Lower leg skin (tissue), 4 donors: ENCODE measurements around the gene DPM1. TPM values are rescaled to one million over a fixed set of nuclear protein-coding genes. Genes with fewer than 3 reads are reported as not detected.

ENCODE experiments used
- DNase-seq, 2 donors: peaks; one replicate each; pipeline ENCODE4 v3.0.0-alpha.2; 2019; ENCODE audit warnings: low spot score in 2 of 2
- H3K4me3 ChIP-seq: fragments of 200-600 bp; sonication (generic); 2 replicates; pipeline ENCODE4 v1.5.1; 2017; ENCODE audit warnings: mild to moderate bottlenecking, low read depth; ENCODE audit not compliant: poor library complexity, severe bottlenecking
- POLR2A ChIP-seq, 2 donors: fragments of 450-650 bp; IDR thresholded peaks; one replicate each; pipeline ENCODE4 v1.6.1; 2016 to 2017; ENCODE audit warnings: antibody characterized with exemption in 2 of 2, mild to moderate bottlenecking in 1 of 2, moderate library complexity in 1 of 2
- WGBS, 2 donors: methylation state at CpG; one replicate each; pipeline ENCODE4 v1.1.5; 2018; 5-methylcytosine and 5-hydroxymethylcytosine counted together
- intact Hi-C: fragments of 100-400 bp; cut with DNase I; formaldehyde crosslinking; loops from one replicate; pipeline ENCODE4 v1.15.0; 2023; ENCODE audit warnings: low total_unique reads
- total RNA-seq, 4 donors: library from RNA; depleted of rRNA; stranded (reverse); fragments of >200 nt; gene quantifications; one replicate each; pipeline ENCODE4 v1.1.0, GENCODE V29; 2016
- TF ChIP-seq, protein P1 (sequence below), 3 donors: fragments of 450-650 bp; IDR thresholded peaks; one replicate each; pipeline ENCODE4 v1.5.1; 2016; ENCODE audit warnings: antibody characterized with exemption in 3 of 3, mild to moderate bottlenecking in 3 of 3, moderate library complexity in 2 of 3

DPM1 gene
- total RNA-seq, 4 donors from 2014 or later = 38.8 to 79.6 (median 49.7) TPM

DNA sequence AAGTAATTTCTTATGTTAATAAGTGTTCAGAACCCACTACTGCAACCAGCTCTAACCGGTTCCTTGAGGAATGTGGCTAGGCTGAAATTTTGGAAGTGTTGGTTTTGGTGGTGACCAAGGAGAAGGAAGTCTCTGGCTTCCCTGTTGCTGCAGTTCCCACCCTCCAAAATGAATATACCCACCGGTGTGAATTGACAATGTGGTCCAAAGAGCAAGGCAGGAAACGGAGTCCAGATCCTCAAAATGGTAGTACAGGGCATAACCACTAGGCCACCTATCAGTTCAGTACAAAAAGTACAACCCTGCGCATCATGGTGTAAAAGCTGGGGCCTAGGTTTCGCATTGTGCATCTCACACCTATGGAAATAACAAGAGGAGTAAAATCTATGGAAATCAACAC, 29.9 kb downstream of the DPM1 start:
- intact Hi-C loops = loop anchor here (10.0 kb wide), 1 partner anchor 134 kb away; the partner anchor contains the start of gene BCAS4
- DNase-seq = no peak
- no peak for TF ChIP-seq POLR2A (IDR thresholded peaks at IDR 0.05)
- TF ChIP-seq, protein P1, sequence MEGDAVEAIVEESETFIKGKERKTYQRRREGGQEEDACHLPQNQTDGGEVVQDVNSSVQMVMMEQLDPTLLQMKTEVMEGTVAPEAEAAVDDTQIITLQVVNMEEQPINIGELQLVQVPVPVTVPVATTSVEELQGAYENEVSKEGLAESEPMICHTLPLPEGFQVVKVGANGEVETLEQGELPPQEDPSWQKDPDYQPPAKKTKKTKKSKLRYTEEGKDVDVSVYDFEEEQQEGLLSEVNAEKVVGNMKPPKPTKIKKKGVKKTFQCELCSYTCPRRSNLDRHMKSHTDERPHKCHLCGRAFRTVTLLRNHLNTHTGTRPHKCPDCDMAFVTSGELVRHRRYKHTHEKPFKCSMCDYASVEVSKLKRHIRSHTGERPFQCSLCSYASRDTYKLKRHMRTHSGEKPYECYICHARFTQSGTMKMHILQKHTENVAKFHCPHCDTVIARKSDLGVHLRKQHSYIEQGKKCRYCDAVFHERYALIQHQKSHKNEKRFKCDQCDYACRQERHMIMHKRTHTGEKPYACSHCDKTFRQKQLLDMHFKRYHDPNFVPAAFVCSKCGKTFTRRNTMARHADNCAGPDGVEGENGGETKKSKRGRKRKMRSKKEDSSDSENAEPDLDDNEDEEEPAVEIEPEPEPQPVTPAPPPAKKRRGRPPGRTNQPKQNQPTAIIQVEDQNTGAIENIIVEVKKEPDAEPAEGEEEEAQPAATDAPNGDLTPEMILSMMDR (IDR thresholded peaks at IDR 0.05) = no peak
- H3K4me3 ChIP-seq = no peak overlapping the region
- 62 to 65% methylated on average over 5 of the region's 5 CpGs for WGBS, 2 donors

DNA sequence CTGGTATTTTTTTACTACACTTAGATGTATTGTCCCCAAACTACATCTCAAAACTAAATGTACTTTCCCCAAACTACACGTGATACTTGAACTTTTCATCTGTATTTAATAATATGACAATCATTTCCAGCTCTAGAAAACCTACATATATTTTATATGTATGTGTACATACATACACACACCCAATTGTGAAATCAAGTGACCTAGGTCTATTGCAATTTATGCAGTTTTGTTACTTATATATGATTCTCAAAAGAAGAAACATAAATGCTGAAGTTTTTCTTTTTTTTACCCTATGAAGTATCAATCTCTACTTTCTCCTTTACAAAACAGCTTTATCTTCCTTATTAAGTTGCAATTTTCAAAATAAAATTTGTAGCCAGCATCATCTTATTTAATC, 31.8 kb downstream of the DPM1 start:
- no peak overlapping the region for H3K4me3 ChIP-seq
- no peak for TF ChIP-seq POLR2A (IDR thresholded peaks at IDR 0.05)
- TF ChIP-seq, protein P1 (IDR thresholded peaks at IDR 0.05) = no peak
- intact Hi-C loops = loop anchor here (10.0 kb wide), 1 partner anchor 132 kb away; the partner anchor contains the start of gene BCAS4
- WGBS, 2 donors = 35 to 47% methylated on average over 1 of the region's 1 CpG
- DNase-seq = no peak

DNA sequence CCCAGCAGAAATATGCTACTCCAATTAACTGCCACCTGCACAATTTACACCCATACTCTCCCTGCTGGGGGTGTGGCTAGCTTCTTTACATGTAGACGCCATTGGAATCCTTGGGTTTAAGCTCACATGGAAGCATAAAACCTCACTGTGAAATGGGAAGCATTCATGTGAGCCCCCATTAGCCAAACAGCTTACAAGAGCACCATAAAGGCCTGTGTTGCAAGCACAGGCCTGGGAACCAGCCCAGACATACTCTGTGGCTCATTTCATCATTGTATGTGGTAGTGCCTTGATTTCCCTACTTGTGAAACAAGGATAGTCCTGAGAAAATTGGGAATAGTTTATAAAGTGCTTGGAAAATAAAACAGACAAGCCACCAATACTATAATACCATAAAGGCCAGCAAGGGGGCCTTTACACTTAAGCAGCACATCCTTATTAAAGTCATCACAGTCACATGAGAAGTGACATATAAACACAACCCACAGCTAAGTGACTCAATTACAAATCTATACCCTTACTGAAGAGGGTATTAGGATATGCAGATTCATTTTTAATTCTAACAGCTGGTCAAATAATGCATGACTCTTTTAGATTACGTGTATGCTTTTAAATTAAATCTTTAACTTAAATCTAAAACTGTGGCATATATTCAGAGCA, 33.9 kb downstream of the DPM1 start:
- no peak overlapping the region for H3K4me3 ChIP-seq
- DNase-seq = no peak
- TF ChIP-seq, protein P1 (IDR thresholded peaks at IDR 0.05) = no peak
- TF ChIP-seq POLR2A (IDR thresholded peaks at IDR 0.05) = no peak
- intact Hi-C loops = loop anchor here (10.0 kb wide), 1 partner anchor 130 kb away; the partner anchor contains the start of gene BCAS4
- WGBS, 2 donors = 50 to 51% methylated on average over 2 of the region's 2 CpGs

DNA sequence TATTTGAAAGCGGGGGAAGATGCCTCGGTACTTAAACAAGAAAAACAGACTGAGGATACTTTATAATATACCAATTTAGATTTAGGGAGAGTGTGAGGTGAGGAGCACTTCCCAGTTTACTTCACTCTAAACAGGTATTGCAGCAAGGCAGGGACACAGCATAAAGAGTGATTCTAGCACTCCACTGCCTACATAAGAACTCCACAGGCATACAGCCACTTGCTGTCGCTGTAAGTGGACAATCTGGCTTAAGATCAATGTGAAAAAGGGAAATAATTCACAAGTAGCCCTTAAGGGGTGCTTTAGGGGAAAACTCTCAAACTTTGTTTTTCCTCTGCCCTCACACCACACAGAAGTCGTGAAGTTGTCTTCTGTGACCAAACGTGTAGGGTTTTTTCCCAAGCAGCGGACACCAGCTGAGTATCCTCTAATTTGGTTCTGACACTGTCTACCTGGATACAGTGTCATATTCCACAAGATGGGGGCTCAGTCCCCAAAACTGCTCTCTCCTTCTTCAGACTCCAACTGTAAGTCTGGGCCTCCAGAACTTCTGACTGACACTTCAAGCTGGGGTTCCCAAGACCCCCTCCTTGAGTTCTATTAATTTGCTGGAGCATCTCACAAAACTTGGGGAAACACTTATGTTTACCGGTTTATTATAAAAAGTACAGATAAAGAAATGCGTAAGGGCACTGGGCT, 36.4 kb downstream of the DPM1 start:
- H3K4me3 ChIP-seq = no peak overlapping the region
- no peak for TF ChIP-seq POLR2A (IDR thresholded peaks at IDR 0.05)
- TF ChIP-seq, protein P1 (IDR thresholded peaks at IDR 0.05) = no peak
- no peak for DNase-seq
- 70 to 74% methylated on average over 8 of the region's 8 CpGs for WGBS, 2 donors
- intact Hi-C loops = loop anchor here (10.0 kb wide), 1 partner anchor 127 kb away; the partner anchor contains the start of gene BCAS4

DNA sequence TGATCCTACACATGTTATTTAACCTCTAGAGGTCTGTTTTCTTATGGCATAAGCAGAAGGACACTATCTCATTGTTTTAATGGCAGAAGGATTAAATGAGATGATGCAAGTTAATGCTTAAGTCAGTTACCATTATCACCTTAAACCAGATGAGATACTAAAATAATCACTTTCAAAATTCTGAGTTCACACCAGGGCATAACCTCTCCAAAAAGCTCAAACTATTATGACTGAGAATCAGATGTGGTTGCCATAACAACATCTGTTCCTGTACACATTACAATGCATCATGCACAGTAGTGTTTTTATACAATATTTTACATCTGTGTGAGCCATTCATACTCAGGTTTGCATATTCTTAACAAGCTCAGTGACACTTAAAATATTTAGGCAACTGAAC, 37.3 kb downstream of the DPM1 start:
- no peak for DNase-seq
- no peak for TF ChIP-seq POLR2A (IDR thresholded peaks at IDR 0.05)
- TF ChIP-seq, protein P1 (IDR thresholded peaks at IDR 0.05) = no peak
- H3K4me3 ChIP-seq = no peak overlapping the region
- intact Hi-C loops = loop anchor here (10.0 kb wide), 1 partner anchor 126 kb away; the partner anchor contains the start of gene BCAS4
